ENCODE measurements around the gene DHX35.

DHX35 gene

DNA sequence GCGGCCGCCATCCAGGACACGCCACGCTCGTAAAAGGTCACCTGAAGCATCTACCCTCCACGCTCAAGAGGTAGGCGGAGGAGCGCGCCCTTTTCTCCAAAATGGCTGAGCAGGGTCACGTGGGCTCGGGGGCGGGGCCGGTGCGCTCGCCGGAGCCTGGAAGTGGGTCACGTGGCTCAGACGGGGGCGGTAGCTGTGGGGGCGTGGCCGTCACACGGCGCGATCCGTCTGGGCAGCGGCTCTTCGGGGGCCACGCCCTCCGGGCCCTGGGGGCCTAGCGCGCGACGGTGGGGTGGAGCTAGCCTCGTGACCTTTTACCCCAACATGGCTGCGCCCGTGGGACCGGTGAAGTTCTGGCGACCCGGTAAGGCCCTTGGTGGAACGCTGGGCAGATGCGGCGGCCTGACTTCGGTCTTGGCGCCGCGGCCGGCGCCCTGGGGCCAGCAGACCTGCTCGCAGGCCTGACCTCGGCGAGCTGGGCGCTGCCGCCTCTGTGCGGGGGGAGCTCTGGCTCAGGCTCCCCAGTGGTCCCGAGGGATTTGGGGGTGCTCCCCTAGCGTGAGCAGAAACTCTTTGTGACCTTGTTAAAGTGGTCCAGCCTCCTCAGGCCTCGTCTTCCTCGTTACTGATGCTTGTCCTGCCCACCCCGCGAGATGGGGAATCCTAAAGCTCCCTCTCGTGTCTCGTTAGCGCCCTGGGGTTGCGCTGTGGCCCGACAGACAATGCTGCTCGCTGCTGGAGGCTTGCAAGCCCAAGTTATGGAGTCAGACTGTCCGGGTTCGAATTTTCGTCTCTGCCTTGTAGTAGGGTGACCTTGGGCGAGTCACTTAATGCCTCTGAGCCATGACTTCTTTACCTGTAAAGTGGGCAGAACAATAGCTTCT lies at the start of gene DHX35:
TSS of gene DHX35 (plus strand) at position 301 of the 884 bp plus-strand sequence. CDS start at position 325, 24 bp downstream.
- Mint-ChIP-seq H3K4me3 (peak within 1 kb of the TSS; percentile 95), H3K9me3 (no peaks in the 10 kb centered on the region), H3K27me3 (no peaks in the 10 kb centered on the region), H3K36me3 (ENCODE audit: low read depth) (peaks cover 35% of the 10 kb centered on the region), H3K4me1 (ENCODE audit: low read depth) (peaks cover 32% of the 10 kb centered on the region), H3K27ac (peak within 1 kb of the TSS; percentile 92)
- intact Hi-C loops (cut with micrococcal nuclease), result loop anchor here (1.0 kb wide), 1 partner anchor 36 kb away; the partner anchor contains the start of gene FAM83D

GRCh38 chr20:38915355-38915754 lies 46.8 kb upstream of the DHX35 start:
- intact Hi-C loops (cut with micrococcal nuclease), result no loop called here
- no peaks in the 10 kb centered on the region for H3K27me3 Mint-ChIP-seq
- no peaks in the 10 kb centered on the region for H3K9me3 Mint-ChIP-seq
- H3K36me3 Mint-ChIP-seq (ENCODE audit: low read depth), result peaks cover 23% of the 10 kb centered on the region
- no peak overlapping the region for H3K4me3 Mint-ChIP-seq
- H3K4me1 Mint-ChIP-seq (ENCODE audit: low read depth), result no peaks in the 10 kb centered on the region
- H3K27ac Mint-ChIP-seq, result no peak overlapping the region

- Mint-ChIP-seq H3K9me3 (no peaks in the 10 kb centered on the region), H3K36me3 (ENCODE audit: low read depth) (peaks cover 23% of the 10 kb centered on the region), H3K4me3 (no peak overlapping the region), H3K27ac (no peak overlapping the region), H3K27me3 (no peaks in the 10 kb centered on the region), H3K4me1 (ENCODE audit: low read depth) (no peaks in the 10 kb centered on the region)
- intact Hi-C loops (cut with micrococcal nuclease), result no loop called here
Measured at GRCh38 chr20:38917657-38918056, 44.5 kb upstream of the DHX35 start.

GRCh38 chr20:38918172-38918571 lies 44.0 kb upstream of the DHX35 start:
- Mint-ChIP-seq H3K27ac (no peak overlapping the region), H3K27me3 (no peaks in the 10 kb centered on the region), H3K36me3 (ENCODE audit: low read depth) (peaks cover 23% of the 10 kb centered on the region), H3K4me1 (ENCODE audit: low read depth) (no peaks in the 10 kb centered on the region), H3K4me3 (no peak overlapping the region), H3K9me3 (no peaks in the 10 kb centered on the region)
- intact Hi-C loops (cut with micrococcal nuclease), result no loop called here

DNA sequence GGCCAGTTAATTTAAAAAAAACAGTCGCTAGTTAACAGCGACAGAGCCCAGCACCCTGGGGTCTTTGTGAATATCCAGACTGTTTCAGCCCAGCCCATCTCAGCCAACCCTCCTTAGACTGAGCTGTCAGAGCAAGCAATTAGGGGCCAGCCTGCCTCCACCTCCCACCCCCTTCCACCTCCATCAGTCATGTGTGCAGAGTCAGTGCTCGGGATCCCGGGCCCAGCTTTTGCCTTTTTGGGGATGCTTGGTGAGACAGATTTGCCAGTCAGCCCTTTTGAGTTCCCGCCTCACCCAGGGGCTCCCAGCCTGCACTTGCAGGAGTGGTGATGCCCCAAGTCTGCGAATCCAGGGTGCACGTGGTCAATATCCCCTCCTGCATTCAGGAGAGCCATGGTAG lies 42.5 kb upstream of the DHX35 start:
- no peak overlapping the region for H3K4me3 Mint-ChIP-seq
- H3K27ac Mint-ChIP-seq, result no peak overlapping the region
- H3K27me3 Mint-ChIP-seq, result no peaks in the 10 kb centered on the region
- peaks cover 11% of the 10 kb centered on the region for H3K36me3 Mint-ChIP-seq (ENCODE audit: low read depth)
- no peaks in the 10 kb centered on the region for H3K9me3 Mint-ChIP-seq
- intact Hi-C loops (cut with micrococcal nuclease), result no loop called here
- no peaks in the 10 kb centered on the region for H3K4me1 Mint-ChIP-seq (ENCODE audit: low read depth)

DNA sequence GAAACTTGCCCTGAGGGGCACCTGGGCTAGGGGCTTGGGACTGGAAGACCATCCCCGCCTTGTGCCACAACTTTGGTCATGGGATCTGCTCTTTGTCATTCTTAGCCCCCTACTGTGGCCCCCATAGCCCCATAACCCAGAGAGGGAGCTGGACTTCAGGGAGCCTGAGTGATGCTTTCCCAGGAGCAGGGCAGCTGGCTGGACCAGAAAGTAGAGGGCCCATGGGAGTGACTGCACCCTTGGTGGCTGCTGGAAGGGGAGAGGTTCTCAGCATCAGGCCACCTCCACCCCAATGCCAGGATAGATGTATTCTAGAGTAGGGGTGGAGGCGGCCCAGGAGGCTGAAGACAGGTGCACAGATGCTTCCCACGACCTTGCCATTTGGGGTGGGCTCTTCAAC lies 41.7 kb upstream of the DHX35 start:
- no peak overlapping the region for H3K27ac Mint-ChIP-seq
- intact Hi-C loops (cut with micrococcal nuclease), result no loop called here
- H3K4me1 Mint-ChIP-seq (ENCODE audit: low read depth), result no peaks in the 10 kb centered on the region
- no peak overlapping the region for H3K4me3 Mint-ChIP-seq
- H3K9me3 Mint-ChIP-seq, result no peaks in the 10 kb centered on the region
- H3K27me3 Mint-ChIP-seq, result no peaks in the 10 kb centered on the region
- peaks cover 11% of the 10 kb centered on the region for H3K36me3 Mint-ChIP-seq (ENCODE audit: low read depth)

- H3K36me3 Mint-ChIP-seq (ENCODE audit: low read depth), result peaks cover 11% of the 10 kb centered on the region
- no peaks in the 10 kb centered on the region for H3K4me1 Mint-ChIP-seq (ENCODE audit: low read depth)
- intact Hi-C loops (cut with micrococcal nuclease), result no loop called here
- no peaks in the 10 kb centered on the region for H3K27me3 Mint-ChIP-seq
- H3K27ac Mint-ChIP-seq, result no peak overlapping the region
- no peak overlapping the region for H3K4me3 Mint-ChIP-seq
- no peaks in the 10 kb centered on the region for H3K9me3 Mint-ChIP-seq
Measured at GRCh38 chr20:38920851-38921250, 41.3 kb upstream of the DHX35 start.

- no peak overlapping the region for H3K27ac Mint-ChIP-seq
- H3K27me3 Mint-ChIP-seq, result no peaks in the 10 kb centered on the region
- intact Hi-C loops (cut with micrococcal nuclease), result no loop called here
- H3K9me3 Mint-ChIP-seq, result no peaks in the 10 kb centered on the region
- H3K4me1 Mint-ChIP-seq (ENCODE audit: low read depth), result peaks cover 16% of the 10 kb centered on the region
- H3K4me3 Mint-ChIP-seq, result no peak overlapping the region
- H3K36me3 Mint-ChIP-seq (ENCODE audit: low read depth), result no peaks in the 10 kb centered on the region
Measured at GRCh38 chr20:38924718-38925117, 37.4 kb upstream of the DHX35 start.

GRCh38 chr20:38926142-38926933 lies 35.8 kb upstream of the DHX35 start, which contains the start of gene FAM83D:
Gene FAM83D (plus strand): TSS chr20:38926417. CDS start chr20:38926443, 26 bp downstream.
- H3K27me3 Mint-ChIP-seq, result no peaks in the 10 kb centered on the region
- peak within 1 kb of the TSS; percentile 78 for H3K4me3 Mint-ChIP-seq
- no peaks in the 10 kb centered on the region for H3K9me3 Mint-ChIP-seq
- H3K27ac Mint-ChIP-seq, result peak within 1 kb of the TSS; percentile 61
- no peaks in the 10 kb centered on the region for H3K36me3 Mint-ChIP-seq (ENCODE audit: low read depth)
- intact Hi-C loops (cut with micrococcal nuclease), result loop anchor here (1.0 to 2.0 kb wide), 2 partner anchors 36 to 122 kb away; partner anchors contain the start of gene DHX35
- H3K4me1 Mint-ChIP-seq (ENCODE audit: low read depth), result peaks cover 22% of the 10 kb centered on the region

DNA sequence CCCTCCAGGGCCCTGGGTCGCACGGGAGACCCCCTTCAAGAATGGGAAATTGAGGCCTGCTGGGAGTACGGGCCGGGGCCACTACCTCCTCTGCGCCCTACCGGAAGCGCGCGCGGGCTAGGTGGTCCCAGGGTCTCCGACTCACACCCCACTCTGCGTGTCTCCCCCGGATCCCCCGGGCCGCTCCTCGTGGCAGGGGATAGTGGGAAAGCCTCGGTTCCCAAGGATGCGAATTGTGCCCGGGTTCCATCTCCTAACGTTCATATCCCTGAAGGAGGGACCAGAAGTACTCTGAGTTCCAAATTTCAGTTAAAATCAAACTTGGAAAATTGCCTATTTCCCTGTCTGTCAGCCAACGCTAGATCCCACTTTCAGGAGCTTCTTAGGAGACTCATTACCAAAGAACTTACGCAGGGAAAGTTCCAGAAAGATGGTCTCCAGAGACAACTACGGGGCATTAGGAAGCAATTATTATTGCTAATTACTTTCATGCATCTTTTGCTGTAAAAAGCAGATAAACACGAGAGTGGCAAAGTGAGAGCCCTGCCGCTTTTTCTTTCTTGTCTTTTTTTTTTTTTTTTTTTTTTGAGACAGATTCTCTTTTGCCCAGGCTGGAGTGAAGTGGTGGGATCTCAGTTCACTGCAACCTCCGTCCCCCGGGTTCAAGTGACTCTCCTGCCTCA lies 35.1 kb upstream of the DHX35 start:
- no peaks in the 10 kb centered on the region for H3K36me3 Mint-ChIP-seq (ENCODE audit: low read depth)
- H3K27ac Mint-ChIP-seq, result no peak overlapping the region
- intact Hi-C loops (cut with micrococcal nuclease), result loop anchor here (1.0 to 2.0 kb wide), 2 partner anchors 35 to 122 kb away; partner anchors contain the start of gene DHX35
- peaks cover 22% of the 10 kb centered on the region for H3K4me1 Mint-ChIP-seq (ENCODE audit: low read depth)
- H3K27me3 Mint-ChIP-seq, result no peaks in the 10 kb centered on the region
- H3K9me3 Mint-ChIP-seq, result no peaks in the 10 kb centered on the region
- peak overlapping the region; percentile 78 for H3K4me3 Mint-ChIP-seq

DNA sequence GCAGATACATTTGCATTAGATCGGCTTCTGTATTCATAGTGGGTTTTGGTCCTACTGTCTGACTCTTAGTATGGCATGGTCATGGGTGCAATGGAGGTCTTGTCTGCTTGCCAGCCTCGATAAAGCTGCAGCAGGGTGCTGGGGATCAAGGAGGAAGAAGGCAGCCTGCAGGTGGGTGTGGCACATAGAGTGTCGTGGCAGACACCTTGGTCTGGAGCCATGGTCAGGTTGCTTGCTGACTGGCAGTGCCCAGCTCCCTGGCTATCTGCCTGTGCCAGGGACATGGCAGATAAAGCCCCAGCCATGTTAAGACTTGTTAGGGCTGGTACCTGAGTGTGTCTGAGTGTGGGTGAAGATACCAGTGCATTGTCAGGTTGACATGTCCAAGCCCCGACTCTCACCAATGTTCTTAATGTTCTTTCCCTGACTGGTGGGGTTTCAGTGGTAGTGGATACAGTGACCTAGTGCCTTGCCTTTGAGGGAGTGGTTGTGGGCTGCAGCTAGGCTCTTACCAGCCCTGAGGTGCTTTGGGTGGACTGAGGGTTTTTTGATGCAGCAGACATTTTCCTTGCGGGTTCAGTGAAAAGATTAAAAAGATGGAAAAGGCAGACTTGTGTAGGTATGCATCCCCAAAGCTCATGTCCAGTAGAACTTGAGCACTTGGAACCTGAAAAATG lies 34.1 kb upstream of the DHX35 start:
- intact Hi-C loops (cut with micrococcal nuclease), result loop anchor here (2.0 kb wide), 1 partner anchor 121 kb away; no protein-coding TSS in a partner anchor
- peaks cover 22% of the 10 kb centered on the region for H3K4me1 Mint-ChIP-seq (ENCODE audit: low read depth)
- no peaks in the 10 kb centered on the region for H3K9me3 Mint-ChIP-seq
- H3K36me3 Mint-ChIP-seq (ENCODE audit: low read depth), result no peaks in the 10 kb centered on the region
- no peaks in the 10 kb centered on the region for H3K27me3 Mint-ChIP-seq
- H3K4me3 Mint-ChIP-seq, result no peak overlapping the region
- no peak overlapping the region for H3K27ac Mint-ChIP-seq

- intact Hi-C loops (cut with micrococcal nuclease), result no loop called here
- no peak overlapping the region for H3K27ac Mint-ChIP-seq
Measured at GRCh38 chr20:38930242-38930569, 31.9 kb upstream of the DHX35 start.

GRCh38 chr20:38931984-38932383 lies 30.2 kb upstream of the DHX35 start:
- H3K27ac Mint-ChIP-seq, result no peak overlapping the region
- no peak overlapping the region for H3K4me3 Mint-ChIP-seq
- no peaks in the 10 kb centered on the region for H3K9me3 Mint-ChIP-seq
- H3K27me3 Mint-ChIP-seq, result no peaks in the 10 kb centered on the region
- peaks cover 22% of the 10 kb centered on the region for H3K4me1 Mint-ChIP-seq (ENCODE audit: low read depth)
- H3K36me3 Mint-ChIP-seq (ENCODE audit: low read depth), result no peaks in the 10 kb centered on the region
- intact Hi-C loops (cut with micrococcal nuclease), result no loop called here

More at GRCh38 chr20:38930242-38930569, 31.9 kb upstream of the DHX35 start:
- no peaks in the 10 kb centered on the region for H3K27me3 Mint-ChIP-seq
- no peak overlapping the region for H3K4me3 Mint-ChIP-seq
- H3K9me3 Mint-ChIP-seq, result no peaks in the 10 kb centered on the region
- H3K36me3 Mint-ChIP-seq (ENCODE audit: low read depth), result no peaks in the 10 kb centered on the region
- peaks cover 22% of the 10 kb centered on the region for H3K4me1 Mint-ChIP-seq (ENCODE audit: low read depth)
